ENCODE measurements around the gene PLCH1. TPM values are rescaled to one million over a fixed set of nuclear protein-coding genes. Genes with fewer than 3 reads are reported as not detected.

The PLCH1 gene
- polyA plus RNA-seq, 1 donor, result 0.32 TPM

DNA sequence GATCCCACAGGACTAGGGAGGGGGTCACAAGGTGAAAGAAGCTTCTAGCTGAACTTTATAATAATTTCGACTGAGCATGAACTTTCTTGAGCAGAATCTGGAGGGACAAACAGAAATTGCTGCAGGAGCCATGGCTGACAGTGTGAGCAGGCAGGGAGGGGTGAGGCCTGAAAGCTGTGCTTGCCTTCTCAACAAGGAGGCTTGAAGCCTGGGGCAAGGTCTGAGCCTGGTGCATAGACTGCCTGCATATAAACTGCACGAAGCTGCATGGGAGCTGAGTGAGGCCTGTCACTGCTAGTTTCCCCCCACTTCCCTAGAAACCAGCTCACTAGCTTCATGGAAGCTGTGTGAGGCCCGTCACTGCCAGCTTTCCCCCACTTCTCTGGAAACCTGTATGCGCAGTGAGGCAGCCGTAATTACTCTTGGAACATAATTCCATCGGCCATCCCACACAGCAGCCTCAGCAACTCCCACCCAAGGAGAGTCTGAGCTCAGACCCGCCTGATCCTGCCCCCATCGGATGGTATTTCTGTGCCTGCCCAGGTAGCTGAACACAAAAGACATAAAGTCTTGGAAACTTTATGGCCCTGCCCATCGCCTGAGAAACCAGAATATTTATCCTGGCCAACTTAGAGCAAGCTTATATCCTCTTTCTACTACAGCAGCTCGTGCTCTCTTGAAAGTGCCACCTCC is 136.5 kb downstream of the PLCH1 start:
- no peak for DNase-seq (ENCODE audit: low read depth)

DNA sequence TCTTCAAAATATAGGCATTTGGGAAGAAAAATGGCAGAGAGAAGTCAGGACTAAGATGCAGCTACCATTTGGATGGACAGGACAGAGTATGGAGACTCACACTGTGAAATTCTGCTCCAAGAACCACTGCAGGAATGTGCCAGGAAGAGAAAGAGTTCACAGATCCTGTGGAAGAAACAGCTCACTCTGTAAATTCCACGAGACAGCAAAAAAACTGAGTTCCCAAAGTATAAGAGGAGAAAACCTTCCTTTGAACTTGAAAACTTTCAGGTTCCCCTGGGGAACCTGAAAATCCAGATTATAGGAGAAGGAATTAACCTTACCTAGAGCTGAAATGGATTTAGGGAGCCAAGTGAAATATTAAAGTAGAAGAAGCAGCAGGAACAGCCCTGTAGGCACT is 137.1 kb downstream of the PLCH1 start:
- DNase-seq (ENCODE audit: low read depth), result no peak

DNA sequence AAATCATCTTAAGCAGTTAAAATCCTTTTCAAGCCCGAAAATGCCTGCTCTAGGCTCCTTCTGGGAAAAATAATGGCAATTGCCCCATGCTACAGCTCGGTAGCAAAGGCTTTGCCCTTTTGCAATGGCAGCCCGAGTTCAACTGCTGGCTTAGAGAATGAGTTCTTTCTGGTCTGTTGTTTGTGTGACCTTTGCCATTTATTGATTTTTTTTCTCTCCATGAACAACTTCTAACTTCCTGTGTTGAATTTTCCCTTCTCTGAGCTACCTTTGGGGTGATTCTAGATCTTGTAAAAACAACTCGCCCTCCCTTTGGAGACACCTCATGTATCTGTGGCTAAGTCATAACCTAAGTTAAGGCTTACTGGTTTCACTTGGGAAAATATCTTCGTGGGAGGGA is 139.3 kb downstream of the PLCH1 start:
- no peak for DNase-seq (ENCODE audit: low read depth)

DNA sequence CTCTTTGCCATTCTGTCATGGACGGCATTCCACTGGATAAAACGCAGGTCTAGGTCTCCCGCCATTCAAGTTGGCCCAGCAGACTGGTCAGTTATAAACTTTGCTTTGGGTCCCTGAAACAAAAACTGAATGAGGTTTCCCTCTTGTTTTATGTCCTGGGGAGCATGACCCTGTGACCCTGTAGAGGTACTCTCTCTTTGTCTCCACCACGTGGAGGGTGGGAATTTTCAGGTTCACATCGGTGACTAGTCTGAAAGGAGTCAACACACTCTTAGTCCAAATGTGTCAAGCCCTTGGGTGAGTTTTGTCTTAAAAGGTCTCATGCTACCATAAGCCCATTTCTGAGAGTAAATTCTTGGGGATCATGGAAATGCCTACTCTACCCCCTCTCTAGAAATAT is 139.9 kb downstream of the PLCH1 start:
- DNase-seq (ENCODE audit: low read depth), result no peak

DNA sequence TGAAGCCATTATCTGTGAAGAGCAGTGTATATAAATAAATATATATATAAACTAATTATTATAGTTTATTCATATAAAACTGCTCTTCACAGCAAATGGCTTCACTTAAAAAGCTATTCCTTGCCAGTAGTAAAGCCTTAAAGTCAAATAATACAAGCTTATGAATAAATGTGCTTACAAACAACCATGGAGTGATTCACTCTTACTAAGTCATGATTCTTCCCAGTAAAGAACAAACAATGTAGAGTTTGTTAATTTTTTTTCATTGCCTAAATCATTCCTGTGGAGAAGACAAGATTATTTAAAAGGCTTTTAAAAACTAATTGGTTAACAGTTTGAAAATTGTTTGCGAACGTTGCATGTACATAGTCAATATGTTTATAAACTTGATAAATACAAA is 140.7 kb downstream of the PLCH1 start:
- no peak for DNase-seq (ENCODE audit: low read depth)

DNA sequence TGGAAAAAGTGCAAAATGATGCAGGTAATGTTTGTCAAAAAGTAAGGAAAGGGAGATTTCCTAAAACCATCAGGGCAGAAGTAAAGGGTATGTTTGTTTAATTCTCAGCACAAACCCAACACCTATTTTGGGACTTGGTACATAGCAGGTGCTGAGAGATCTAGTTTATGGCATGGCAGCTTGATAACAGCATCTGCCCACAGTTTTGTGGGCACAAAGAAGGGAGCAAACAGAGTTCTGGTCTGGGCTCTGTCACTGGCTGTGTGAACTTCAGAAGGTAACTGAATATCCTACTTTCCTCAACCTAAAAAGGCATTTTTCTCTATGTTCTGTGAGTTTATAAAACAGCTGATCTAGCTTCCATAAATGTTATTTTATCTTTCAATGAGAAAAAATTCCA is 141.6 kb downstream of the PLCH1 start:
- DNase-seq (ENCODE audit: low read depth), result no peak

DNA sequence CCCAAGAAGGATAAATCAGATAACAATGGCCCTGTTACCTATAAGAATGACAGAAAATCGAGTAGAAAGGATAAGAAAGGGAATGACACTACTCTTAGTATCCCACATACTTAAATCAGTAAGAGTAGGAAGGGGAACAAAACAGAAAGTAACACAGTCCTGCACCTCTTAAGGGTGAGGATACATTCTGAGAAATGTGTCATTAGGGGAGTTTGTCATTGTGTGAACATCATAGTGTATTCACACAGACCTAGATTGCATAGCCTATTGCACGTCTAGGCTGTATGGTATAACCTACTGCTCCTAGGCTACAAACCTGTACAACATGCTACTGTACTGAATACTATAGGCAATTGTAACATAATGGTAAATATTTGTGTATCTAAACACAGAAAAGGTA is 142.6 kb downstream of the PLCH1 start:
- DNase-seq (ENCODE audit: low read depth), result no peak

DNA sequence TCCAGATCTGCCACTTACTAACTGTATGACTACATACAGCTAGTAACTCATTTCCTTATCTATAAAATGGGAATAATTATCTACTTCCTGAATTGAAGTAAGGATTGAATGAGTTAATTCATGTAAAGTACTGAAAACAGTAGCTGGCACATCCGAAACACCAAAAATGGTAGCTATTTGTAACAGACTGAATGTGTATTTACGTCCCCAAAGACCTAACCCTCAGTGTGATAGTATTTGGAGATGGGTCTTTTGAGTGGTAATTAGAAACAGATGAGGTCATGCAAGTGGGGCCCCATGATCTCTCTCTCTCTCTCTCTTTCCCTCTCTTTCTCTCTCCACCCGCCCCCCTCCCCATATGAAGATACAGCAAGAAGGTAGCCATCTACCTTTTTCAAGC is 146.2 kb downstream of the PLCH1 start:
- DNase-seq (ENCODE audit: low read depth), result no peak

DNA sequence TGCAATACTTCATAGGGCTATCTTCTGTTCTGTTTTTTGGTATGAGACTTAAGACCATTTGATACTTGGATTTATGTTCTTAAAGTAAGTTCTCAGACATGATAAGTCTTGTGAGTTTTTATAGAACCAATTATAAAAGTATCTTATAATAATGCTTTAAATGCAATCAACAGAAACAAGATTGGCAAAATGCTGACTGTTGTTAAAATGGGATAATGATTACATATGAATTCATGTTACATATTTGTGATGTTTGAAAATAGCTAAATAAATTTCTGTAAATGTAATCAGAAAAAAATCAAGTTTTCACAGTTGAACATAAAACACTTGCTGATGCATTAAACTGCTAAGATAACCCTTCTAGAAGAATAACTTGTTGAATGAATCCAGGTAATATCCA is 148.3 kb downstream of the PLCH1 start:
- DNase-seq (ENCODE audit: low read depth), result no peak

DNA sequence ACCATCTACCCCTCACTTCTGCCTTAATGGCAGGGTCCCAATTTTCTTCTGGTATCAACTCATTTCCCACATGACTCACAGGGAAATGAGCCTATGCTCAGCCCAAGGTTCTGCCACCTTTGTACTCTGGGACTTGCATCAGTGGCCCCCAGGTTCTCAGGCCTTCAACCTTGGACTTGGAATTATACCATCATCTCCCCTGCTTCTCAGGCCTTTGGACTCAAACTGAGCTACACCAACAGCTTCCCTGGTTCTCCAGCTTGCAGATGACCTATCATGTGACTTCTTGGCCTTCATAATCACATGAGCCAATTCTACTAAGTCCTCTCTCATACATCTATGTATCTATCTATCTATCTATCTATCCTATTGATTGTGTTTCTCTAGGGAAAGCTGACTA is 149.5 kb downstream of the PLCH1 start:
- DNase-seq (ENCODE audit: low read depth), result no peak

DNA sequence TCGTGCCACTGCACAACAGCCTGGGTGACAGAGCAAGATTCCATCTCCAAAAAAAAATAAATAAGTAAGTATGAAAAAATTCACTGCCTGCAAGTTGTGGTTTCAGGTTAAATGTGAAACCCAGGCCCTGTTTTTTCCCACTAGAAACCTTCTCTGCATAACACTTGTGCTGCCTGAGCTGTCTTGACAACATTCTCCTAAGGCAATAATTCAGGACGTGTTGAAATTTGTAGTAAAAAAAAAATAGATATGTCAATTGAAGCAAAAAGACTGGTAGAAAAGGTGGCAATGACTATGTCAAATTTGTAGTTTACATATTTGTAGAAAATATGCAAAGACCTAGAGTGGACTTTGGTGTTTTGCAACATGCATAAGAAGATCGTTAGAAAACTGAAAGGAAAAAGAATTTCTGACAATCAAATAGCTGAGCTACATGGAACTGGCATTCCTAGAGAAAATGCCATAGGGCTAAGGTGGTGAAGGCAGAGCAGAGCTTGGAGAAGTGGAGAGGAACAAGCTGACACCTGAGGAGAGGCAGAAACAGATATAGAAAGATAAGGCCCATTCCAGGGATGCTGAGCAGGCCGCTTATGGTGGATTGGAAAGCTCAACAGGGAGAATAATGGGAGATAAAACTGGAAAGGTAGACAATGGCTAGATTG is 150.2 kb downstream of the PLCH1 start:
- DNase-seq (ENCODE audit: low read depth), result no peak

DNA sequence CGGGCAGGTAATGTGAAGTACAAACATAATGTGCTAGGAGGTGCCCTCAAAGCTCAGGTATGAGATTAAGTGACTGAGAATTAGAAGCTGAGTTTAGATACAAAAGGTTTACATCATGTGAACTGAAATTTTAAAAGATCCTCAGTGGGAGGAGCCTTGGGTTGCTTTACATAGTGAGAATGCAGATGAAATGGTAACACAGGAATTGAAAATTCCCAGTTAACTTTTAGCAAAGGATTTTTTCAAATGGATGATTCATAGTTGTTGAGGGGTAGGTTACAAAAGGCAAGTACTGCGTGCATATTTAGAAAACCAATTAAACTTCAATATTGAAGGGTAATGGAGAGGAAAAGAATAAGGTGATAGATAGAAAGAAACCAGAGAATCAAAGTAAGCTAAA is 157.3 kb downstream of the PLCH1 start:
- DNase-seq (ENCODE audit: low read depth), result no peak

DNA sequence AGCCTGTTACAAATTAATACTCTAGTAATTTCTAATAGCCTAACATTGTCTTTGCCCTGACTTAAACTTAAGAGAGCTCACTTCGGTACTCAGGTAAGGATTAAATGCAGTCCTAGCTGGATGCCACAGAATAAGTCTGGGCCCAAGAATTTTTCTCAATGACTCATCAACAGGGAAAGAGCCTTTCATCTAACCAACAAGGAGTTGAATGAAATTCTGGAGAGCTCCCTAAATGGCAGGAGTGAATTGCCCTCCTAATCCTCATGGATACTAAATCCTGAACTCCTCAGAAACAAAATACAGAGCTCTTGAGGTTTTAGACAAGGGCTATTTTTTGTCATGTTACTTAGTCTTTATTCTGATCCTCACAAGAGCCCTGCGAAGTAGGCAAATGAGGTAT is 159.5 kb downstream of the PLCH1 start:
- DNase-seq (ENCODE audit: low read depth), result no peak

DNA sequence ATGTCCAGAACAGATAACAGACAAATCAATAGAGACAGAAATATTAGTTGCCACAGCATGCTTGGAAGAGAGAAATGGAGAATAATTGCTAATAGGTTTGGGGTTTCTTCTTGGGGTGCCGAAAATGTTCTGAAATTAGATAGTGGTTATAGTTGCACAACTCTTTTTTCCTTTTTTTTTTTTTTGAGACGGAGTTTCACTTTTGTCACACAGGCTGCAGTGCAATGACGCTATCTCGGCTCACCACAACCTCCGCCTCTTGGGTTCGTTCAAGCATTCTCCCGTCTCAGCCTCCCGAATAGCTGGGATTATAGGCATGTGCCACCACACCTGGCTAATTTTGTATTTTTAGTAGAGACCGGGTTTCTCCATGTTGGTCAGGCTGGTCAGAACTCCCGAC is 163.3 kb downstream of the PLCH1 start:
- no peak for DNase-seq (ENCODE audit: low read depth)

DNA sequence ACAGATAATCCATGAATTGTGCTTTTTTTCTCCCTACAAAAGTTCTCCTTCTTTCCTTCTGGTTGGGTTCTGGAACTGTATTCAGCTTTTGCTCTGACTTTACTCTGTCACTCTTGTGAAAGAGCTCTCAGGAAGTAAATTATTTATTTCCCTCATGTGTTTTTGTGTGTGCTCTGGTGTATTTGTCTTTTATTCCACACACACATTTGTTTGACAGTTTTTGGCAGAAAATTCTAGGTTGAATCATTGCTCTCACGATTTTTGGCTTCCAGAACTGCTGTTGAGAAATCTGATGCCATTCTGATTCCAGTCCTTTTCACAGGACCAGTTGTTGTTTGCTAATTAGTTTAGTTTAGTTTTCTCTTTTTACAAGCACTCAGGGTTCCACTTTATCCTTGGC is 172.8 kb downstream of the PLCH1 start:
- DNase-seq (ENCODE audit: low read depth), result peak; percentile 20

DNA sequence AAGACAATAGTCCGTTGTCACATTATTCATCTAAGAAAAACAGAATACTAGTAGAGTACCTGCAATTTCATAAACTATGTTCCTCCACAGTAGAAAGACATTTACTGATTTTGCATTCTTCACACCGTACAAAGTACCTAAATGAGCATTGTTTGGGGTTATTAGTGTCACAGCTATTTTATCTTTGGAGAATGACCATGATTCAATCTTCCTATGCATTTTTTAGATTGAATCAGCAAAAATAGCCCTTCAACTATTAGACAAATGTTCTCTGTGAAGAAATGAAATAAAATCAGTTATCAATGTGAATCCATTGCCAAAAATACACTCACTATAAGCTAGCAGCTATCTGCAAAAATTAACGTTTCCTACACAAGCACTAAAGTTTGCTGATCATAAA is 176.6 kb downstream of the PLCH1 start:
- no peak for DNase-seq (ENCODE audit: low read depth)

DNA sequence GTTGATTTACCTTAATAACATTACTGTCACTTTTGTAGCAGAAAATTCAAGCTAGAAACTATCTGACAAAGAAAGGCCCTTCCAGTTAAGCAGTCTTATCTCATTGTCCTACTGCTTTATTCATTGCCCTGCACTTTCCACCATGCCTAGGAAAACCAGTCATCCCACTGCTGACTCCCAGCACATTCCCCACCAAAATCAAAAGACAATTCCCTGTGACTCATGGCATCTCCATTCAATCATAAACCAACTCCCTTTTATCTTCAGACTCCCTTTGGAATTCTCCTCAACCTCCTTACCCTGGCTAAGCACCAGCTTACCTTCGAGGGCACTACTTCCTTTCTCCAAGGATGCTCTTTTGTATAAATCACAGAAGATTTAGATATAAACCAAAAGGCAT is 184.3 kb downstream of the PLCH1 start:
- DNase-seq (ENCODE audit: low read depth), result no peak

DNA sequence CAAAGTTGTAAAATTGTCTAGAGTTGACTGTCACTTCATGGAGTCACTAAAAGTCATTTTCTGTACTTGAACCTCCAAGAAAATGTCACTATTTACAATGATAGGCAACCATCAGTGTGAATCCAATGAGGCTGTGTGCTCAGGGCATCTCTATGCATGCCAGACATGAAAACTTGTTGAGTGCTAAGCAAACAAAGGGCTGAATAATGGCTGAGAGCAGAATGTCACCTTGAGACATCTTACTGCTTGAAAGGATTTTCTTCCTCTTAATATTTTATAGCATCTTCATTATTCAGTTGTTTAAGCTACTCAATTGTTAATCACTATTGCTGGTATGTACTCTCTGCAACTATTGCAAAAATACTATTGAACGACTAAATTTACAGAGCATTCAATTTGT is 184.7 kb downstream of the PLCH1 start:
- DNase-seq (ENCODE audit: low read depth), result no peak

DNA sequence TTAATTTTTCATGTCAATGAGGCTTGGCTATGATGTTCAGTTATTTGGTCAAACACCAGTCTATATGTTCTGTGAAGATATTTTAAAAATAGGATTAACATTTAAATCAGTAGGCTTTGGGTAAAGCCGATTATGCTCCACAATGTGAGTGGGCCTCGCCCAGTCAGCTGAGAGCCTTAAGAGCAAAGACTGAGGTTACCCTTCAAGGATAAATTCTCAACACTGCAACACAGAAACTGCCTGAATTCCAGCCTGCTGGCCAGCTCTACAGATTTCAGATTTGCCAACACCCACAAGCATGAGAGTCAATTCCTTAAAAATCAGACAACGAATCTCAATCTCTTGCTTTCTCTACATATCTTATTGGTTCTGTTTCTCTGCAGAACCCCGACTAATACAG is 188.3 kb downstream of the PLCH1 start:
- no peak for DNase-seq (ENCODE audit: low read depth)

DNA sequence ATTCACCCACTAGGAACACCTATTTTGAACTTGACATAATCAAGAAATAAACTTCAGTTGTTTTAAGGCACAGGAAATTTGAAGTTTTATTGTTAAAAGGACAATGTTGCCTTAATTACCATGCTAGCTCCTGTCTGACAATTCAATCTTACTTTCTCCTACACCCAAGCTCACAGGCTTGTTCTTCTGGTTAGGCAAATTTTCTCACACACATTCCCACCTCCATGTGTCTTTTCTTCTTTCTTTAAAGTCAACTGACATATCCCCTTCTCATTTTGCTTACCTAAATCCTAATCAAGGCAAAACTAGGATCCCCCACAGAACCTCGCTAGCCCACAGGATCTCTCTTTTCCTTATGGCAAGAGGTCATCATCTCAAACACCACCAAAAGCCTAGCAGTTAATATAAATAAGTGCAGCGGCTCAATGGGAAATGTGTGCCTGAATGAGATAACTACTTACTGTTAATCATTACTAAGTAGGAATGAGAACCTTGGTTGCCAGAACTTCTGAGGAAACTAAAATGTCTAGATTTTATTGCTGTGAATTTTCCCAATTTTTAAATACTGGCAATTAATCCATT is 189.3 kb downstream of the PLCH1 start:
- DNase-seq (ENCODE audit: low read depth), result no peak

DNA sequence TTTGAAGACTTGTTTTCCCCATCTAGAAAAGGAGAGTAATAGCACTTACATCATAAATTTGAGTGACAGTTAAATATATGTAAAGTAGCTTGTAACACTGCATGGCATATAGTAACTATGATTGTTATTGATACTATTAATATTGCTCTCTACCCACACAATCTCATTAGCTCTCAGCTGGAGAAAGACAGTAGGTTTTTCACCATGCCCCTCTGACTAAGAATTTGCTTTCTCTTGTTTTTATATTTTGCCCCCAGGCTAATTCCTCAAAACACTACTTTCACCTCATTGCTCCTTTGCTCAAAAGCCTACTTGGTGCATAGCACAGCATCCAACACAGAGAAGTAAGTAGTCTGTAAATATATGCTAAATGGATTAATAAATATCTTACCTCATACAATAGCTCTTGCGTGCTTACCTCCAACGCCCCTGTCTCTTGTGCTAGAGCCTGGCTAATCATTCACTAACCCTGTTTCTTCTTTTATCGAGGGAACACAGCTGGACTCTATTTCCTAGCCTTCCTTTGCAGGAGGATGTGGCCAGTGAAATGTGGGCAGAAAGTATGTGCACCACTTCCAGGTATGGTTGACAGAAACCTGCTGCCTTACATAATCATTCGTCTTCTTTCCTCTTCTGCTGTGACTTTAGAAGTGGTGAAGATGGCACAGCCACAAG is 190.0 kb downstream of the PLCH1 start:
- DNase-seq (ENCODE audit: low read depth), result no peak

DNA sequence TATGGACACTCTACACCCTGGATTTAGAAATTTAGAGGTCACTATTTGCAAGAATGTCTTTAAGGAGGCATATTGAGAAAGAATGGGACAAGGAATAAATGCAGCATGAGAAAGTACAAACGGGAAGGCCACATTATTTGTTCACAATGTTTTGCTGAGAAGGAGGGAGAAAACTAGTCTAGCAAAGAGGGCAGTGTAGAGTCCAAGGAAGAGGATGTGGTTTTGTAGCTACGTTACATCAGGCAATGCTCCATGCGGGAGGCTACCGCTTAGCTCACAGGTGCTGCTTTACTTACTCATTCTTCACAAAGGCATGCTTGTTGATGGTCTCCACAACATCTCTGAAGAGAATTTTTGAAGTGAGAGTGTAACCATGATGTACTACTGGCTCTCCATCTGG is 191.1 kb downstream of the PLCH1 start:
- no peak for DNase-seq (ENCODE audit: low read depth)

DNA sequence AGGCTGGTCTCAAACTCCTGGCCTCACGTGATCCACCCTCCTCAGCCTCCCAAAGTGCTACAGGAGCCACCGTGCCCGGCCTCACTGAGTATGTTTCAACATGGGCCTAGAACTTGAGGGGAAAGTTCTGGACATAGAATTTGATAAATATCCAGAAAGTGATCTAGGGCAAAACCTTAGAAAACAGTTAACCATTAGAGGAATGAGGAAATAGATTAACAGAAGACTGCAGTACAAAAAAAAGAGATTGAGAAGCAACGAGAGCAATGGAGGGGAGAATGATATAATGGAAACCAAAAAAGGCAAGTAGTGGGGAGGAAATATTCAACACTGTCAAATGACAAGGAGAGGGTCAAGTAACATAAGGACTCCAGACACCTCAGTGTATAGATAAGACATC is 191.5 kb downstream of the PLCH1 start:
- no peak for DNase-seq (ENCODE audit: low read depth)

All from forelimb muscle (tissue), 1 donor.